SK-N-SH (cell line): ENCODE results near the gene C3. TPM values are rescaled to one million over a fixed set of nuclear protein-coding genes. Genes with fewer than 3 reads are reported as not detected.

Experiments
- CTCF ChIA-PET: fragments of 300-600, 350-600 bp; formaldehyde crosslinking; extraction: SDS; loops from one replicate; lab custom pipeline; 2021; lab: Yijun Ruan, JAX
- POLR2A ChIA-PET: fragments of 350-600 bp; sonication (Branson Sonifier 250); formaldehyde crosslinking; extraction: SDS; loops from one replicate; lab custom pipeline; 2020; ENCODE audit warnings: antibody characterized with exemption, inconsistent platforms; lab: Yijun Ruan, JAX
- DNase-seq: peaks from one replicate; pipeline ENCODE4 v3.0.0; 2012
- H2AFZ ChIP-seq: fragments of 200-600 bp; sonication (generic); 2 replicates; pipeline ENCODE4 v1.8.1; 2016; ENCODE audit warnings: antibody characterized with exemption, mild to moderate bottlenecking, low read depth
- H3F3A ChIP-seq: fragments of 200-600 bp; sonication (generic); replicated peaks from 2 replicates; pipeline ENCODE3; 2016; ENCODE audit warnings: antibody characterized with exemption, mild to moderate bottlenecking; ENCODE audit not compliant: insufficient read depth
- H3K27ac ChIP-seq, 2 experiments: fragments of 200-500 bp in 1 of 2; fragments of 200-600 bp in 1 of 2; sonication (Bioruptor generic) in 1 of 2; sonication (generic), shearing (Covaris generic) in 1 of 2; 2 replicates each; pipeline versions ENCODE4 v1.5.1 to v1.6.1; 2014 to 2016; ENCODE audit warnings: low read depth in 2 of 2, inconsistent platforms in 1 of 2, low read length in 1 of 2, mild to moderate bottlenecking in 1 of 2, mixed read lengths in 1 of 2
- H3K27me3 ChIP-seq: fragments of 200-600 bp; sonication (generic), shearing (Covaris generic); 2 replicates; pipeline ENCODE4 v1.6.1; 2016; ENCODE audit warnings: mixed run types; ENCODE audit not compliant: insufficient read depth
- H3K36me3 ChIP-seq, 2 experiments: fragments of 200-500 bp in 1 of 2; fragments of 200-600 bp in 1 of 2; sonication (Bioruptor generic) in 1 of 2; sonication (generic) in 1 of 2; replicated peaks in 1 of 2; 2 replicates each; pipeline versions ENCODE3 to v1.5.1; 2014 to 2016; ENCODE audit warnings: low read length in 1 of 2, mild to moderate bottlenecking in 1 of 2; ENCODE audit not compliant: insufficient read depth in 2 of 2, control insufficient read depth in 1 of 2
- H3K4me1 ChIP-seq, 2 experiments: fragments of 200-500 bp in 1 of 2; fragments of 200-600 bp in 1 of 2; sonication (Bioruptor generic) in 1 of 2; sonication (generic), shearing (Covaris generic) in 1 of 2; 2 replicates each; pipeline versions ENCODE4 v1.5.1 to v1.6.1; 2014 to 2016; ENCODE audit warnings: low read depth in 1 of 2, low read length in 1 of 2, mixed run types in 1 of 2; ENCODE audit not compliant: insufficient read depth in 2 of 2, control insufficient read depth in 1 of 2
- H3K4me2 ChIP-seq: fragments of 200-600 bp; sonication (generic), shearing (Covaris generic); 2 replicates; pipeline ENCODE4 v1.6.1; 2017; ENCODE audit warnings: mixed run types
- H3K4me3 ChIP-seq, 2 experiments: fragments of 200-500 bp in 1 of 2; fragments of 200-600 bp in 1 of 2; sonication (Bioruptor generic) in 1 of 2; sonication (generic), shearing (Covaris generic) in 1 of 2; 2 replicates each; pipeline versions ENCODE4 v1.5.1 to v1.8.1; 2014 to 2016; ENCODE audit warnings: low read depth in 2 of 2, inconsistent platforms in 1 of 2, low read length in 1 of 2, mild to moderate bottlenecking in 1 of 2, mixed read lengths in 1 of 2, moderate library complexity in 1 of 2
- H3K79me2 ChIP-seq: fragments of 200-600 bp; sonication (generic); 2 replicates; pipeline ENCODE4 v1.8.1; 2017; ENCODE audit warnings: mild to moderate bottlenecking; ENCODE audit not compliant: insufficient read depth
- H3K9ac ChIP-seq: fragments of 200-600 bp; sonication (generic); 2 replicates; pipeline ENCODE4 v1.6.1; 2017; ENCODE audit warnings: mixed run types
- H3K9me2 ChIP-seq: fragments of 200-600 bp; sonication (generic); 2 replicates; pipeline ENCODE4 v1.6.1; 2017; ENCODE audit warnings: mixed run types
- H3K9me3 ChIP-seq: fragments of 200-600 bp; sonication (generic); 2 replicates; pipeline ENCODE4 v1.6.1; 2017; ENCODE audit warnings: mixed run types, mild to moderate bottlenecking, moderate library complexity
- H4K20me1 ChIP-seq: fragments of 200-600 bp; sonication (generic); 2 replicates; pipeline ENCODE4 v1.6.1; 2017; ENCODE audit warnings: mild to moderate bottlenecking, mixed run types; ENCODE audit not compliant: insufficient read depth
- CHD2 ChIP-seq: fragments of 150-350 bp; IDR thresholded peaks from 2 replicates; pipeline ENCODE4 v1.6.1; 2018; ENCODE audit warnings: low read length; ENCODE audit not compliant: partially characterized antibody
- CTCF ChIP-seq: fragments of 200-600 bp; sonication (generic); IDR thresholded peaks from 2 replicates; pipeline ENCODE4 v1.6.1; 2017; ENCODE audit warnings: antibody characterized with exemption, mild to moderate bottlenecking, moderate library complexity
- ELF1 ChIP-seq: IDR thresholded peaks from 2 replicates; pipeline ENCODE4 v1.4.0; 2012
- EP300 ChIP-seq, 2 experiments: IDR thresholded peaks; 2 replicates each; pipeline versions ENCODE4 v1.4.0 to v1.6.1; 2012; ENCODE audit warnings: borderline replicate concordance in 1 of 2, low read depth in 1 of 2, low read length in 1 of 2
- EZH2phosphoT487 ChIP-seq: fragments of 200-600 bp; sonication (generic); IDR thresholded peaks from 2 replicates; pipeline ENCODE4 v1.6.1; 2017; ENCODE audit warnings: low read depth, mixed run types, mild to moderate bottlenecking, antibody characterized with exemption, moderate library complexity, borderline replicate concordance
- FOSL2 ChIP-seq: IDR thresholded peaks from 2 replicates; pipeline ENCODE4 v1.4.0; 2012; ENCODE audit warnings: low read depth, mild to moderate bottlenecking, moderate library complexity, borderline replicate concordance
- FOXJ3 ChIP-seq: sonication (generic); formaldehyde crosslinking; IDR thresholded peaks from 2 replicates; pipeline ENCODE4 v1.5.1; 2020; ENCODE audit warnings: mild to moderate bottlenecking, missing genetic modification reagents
- GATA2 ChIP-seq: sonication (generic); formaldehyde crosslinking; IDR thresholded peaks from 2 replicates; pipeline ENCODE4 v1.5.0; 2020; ENCODE audit warnings: mild to moderate bottlenecking, missing genetic modification reagents
- MAX ChIP-seq: IDR thresholded peaks from 2 replicates; pipeline ENCODE4 v1.4.0; 2012; ENCODE audit warnings: low read depth
- MXI1 ChIP-seq: IDR thresholded peaks from 2 replicates; pipeline ENCODE4 v1.6.1; 2012; ENCODE audit warnings: mild to moderate bottlenecking, low read depth, low read length, improper control_type of control experiment
- NRF1 ChIP-seq: IDR thresholded peaks from 2 replicates; pipeline ENCODE4 v1.6.1; 2012; ENCODE audit warnings: low read depth, mild to moderate bottlenecking, low read length
- POLR2AphosphoS5 ChIP-seq: IDR thresholded peaks from 2 replicates; pipeline ENCODE4 v1.6.1; 2012; ENCODE audit warnings: low read depth, low read length
- RCOR1 ChIP-seq: fragments of 150-350 bp; IDR thresholded peaks from 2 replicates; pipeline ENCODE4 v1.6.1; 2017; ENCODE audit warnings: antibody characterized with exemption, low read length
- RXRA ChIP-seq: IDR thresholded peaks from 2 replicates; pipeline ENCODE4 v1.4.0; 2012; ENCODE audit warnings: low read depth, mild to moderate bottlenecking, borderline replicate concordance
- SMC3 ChIP-seq: IDR thresholded peaks from 2 replicates; pipeline ENCODE4 v1.6.1; 2012; ENCODE audit warnings: low read depth, low read length, improper control_type of control experiment
- TAF1 ChIP-seq: IDR thresholded peaks from 2 replicates; pipeline ENCODE4 v1.6.1; 2012; ENCODE audit warnings: low read depth, mild to moderate bottlenecking, low read length, moderate library complexity, borderline replicate concordance
- TCF12 ChIP-seq: IDR thresholded peaks from 2 replicates; pipeline ENCODE4 v1.4.0; 2012
- TEAD4 ChIP-seq: IDR thresholded peaks from 2 replicates; pipeline ENCODE4 v1.4.0; 2012; ENCODE audit warnings: mild to moderate bottlenecking, borderline replicate concordance; ENCODE audit not compliant: insufficient read depth
- YY1 ChIP-seq: IDR thresholded peaks from 2 replicates; pipeline ENCODE4 v1.4.0; 2012; ENCODE audit warnings: low read depth, mild to moderate bottlenecking
- ZBTB33 ChIP-seq: IDR thresholded peaks from 2 replicates; pipeline ENCODE4 v1.4.0; 2012; ENCODE audit warnings: low read depth, borderline replicate concordance
- WGBS: methylation state at CpG from one replicate; pipeline ENCODE4 v1.1.6; 2017; ENCODE audit warnings: low lambda C conversion rate; 5-methylcytosine and 5-hydroxymethylcytosine counted together
- polyA plus RNA-seq, 3 experiments: library from polyadenylated mRNA; depleted of rRNA; stranded (reverse); fragments of >200 nt; gene quantifications; 2 replicates each; pipeline ENCODE4 v1.2.3, GENCODE V29; 2012

The C3 gene
- polyA plus RNA-seq, 1 of the 3 experiments (the other 2 are of a cell fraction): 0.67 TPM

GRCh38 chr19:6723738-6724137 is 3.3 kb upstream of the C3 start:
- Histone ChIP-seq H3K36me3 (no peaks in the 10 kb centered on the region), H4K20me1 (no peaks in the 10 kb centered on the region), H3K79me2 (no peaks in the 10 kb centered on the region), H3K4me2 (no peak overlapping the region), H3K9me2 (no peaks in the 10 kb centered on the region), H2AFZ (no peak overlapping the region), H3F3A (no peaks in the 10 kb centered on the region), H3K27me3 (peaks cover 18% of the 10 kb centered on the region), H3K4me1 (no peaks in the 10 kb centered on the region), H3K27ac (no peak overlapping the region), H3K9me3 (no peaks in the 10 kb centered on the region), H3K4me3 (no peak overlapping the region), H3K9ac (no peak overlapping the region)
- POLR2A ChIA-PET: no interaction called here
- WGBS: 50% methylated on average over 4 of the region's 5 CpGs
- DNase-seq: no peak
- CTCF ChIA-PET: interaction anchor here (1.4 kb wide), 1 partner anchor 9 kb away, joined by 4 read pairs; no protein-coding TSS in a partner anchor
- TF ChIP-seq MAX (no peak), TEAD4 (no peak), MXI1 (no peak), EZH2phosphoT487 (no peak), ELF1 (no peak), GATA2 (no peak), ZBTB33 (no peak), NRF1 (no peak), TAF1 (no peak), RXRA (no peak), EP300 (IDR thresholded peaks at IDR 0.05; ENCODE audit: borderline replicate concordance in 1 of 2, low read depth in 1 of 2, low read length in 1 of 2) (no peak), FOXJ3 (CRISPR knock-in tag) (no peak), SMC3 (no peak), CTCF (no peak)
- TF ChIP-seq, all 33 proteins: peak for 0

GRCh38 chr19:6723108-6723618 is 2.7 kb upstream of the C3 start:
- no peaks in the 10 kb centered on the region for H3K79me2 ChIP-seq
- no peaks in the 10 kb centered on the region for H3K9me2 ChIP-seq
- ChIA-PET POLR2A (no interaction called here), CTCF (interaction anchor here (0.7 kb wide), 1 partner anchor 597 kb away, joined by 3 read pairs; no protein-coding TSS in a partner anchor)
- H3K27me3 ChIP-seq: peaks cover 18% of the 10 kb centered on the region
- H3K4me1 ChIP-seq: no peaks in the 10 kb centered on the region
- no peak overlapping the region for H3K4me3 ChIP-seq
- H4K20me1 ChIP-seq: no peaks in the 10 kb centered on the region
- WGBS: 13% methylated on average over 12 of the region's 13 CpGs
- H3K9ac ChIP-seq: no peak overlapping the region
- no peak overlapping the region for H3K27ac ChIP-seq
- no peaks in the 10 kb centered on the region for H3F3A ChIP-seq
- no peak overlapping the region for H3K4me2 ChIP-seq
- no peak for TF ChIP-seq POLR2AphosphoS5
- no peak for TF ChIP-seq ELF1
- no peak for TF ChIP-seq FOSL2
- TF ChIP-seq CHD2: no peak
- no peak for TF ChIP-seq RCOR1
- no peak for TF ChIP-seq TCF12
- no peak for TF ChIP-seq YY1
- H3K36me3 ChIP-seq: no peaks in the 10 kb centered on the region
- no peak overlapping the region for H2AFZ ChIP-seq
- H3K9me3 ChIP-seq: no peaks in the 10 kb centered on the region
- DNase-seq: no peak
